Measurements from ENCODE around the gene GPR17.

The GPR17 gene

DNA sequence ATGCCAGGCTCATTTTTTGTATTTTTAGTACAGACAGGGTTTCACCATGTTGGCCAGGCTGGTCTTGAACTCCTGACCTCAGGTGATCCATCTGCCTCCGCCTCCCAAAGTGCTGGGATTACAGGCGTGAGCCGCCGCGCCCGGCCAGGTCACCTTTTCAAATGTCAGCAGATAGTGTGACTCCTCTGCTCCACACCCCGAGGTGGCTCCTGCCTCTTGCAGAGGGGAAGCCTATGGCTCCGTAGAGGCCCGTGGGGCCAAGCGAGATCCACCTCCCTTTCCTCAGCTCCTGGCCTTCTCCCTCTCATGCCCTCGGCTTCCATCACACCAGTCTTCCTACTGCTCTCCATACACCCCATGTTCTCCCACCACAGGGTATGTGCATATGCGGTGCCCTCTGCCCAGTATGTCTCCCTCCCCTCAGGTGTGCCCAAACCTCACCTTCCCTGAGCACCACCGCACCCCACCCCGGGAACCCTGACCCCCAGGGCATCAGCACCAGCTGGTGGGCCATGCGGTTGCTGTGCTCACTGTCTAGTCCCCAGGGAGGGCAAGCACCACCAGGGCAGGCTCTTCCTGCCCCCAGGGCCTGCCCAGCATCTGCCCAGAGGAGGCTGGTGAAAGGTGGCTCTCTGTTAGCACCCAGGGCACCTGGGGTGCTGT, 10.7 kb downstream of the GPR17 start:
- no peak for DNase-seq

DNA sequence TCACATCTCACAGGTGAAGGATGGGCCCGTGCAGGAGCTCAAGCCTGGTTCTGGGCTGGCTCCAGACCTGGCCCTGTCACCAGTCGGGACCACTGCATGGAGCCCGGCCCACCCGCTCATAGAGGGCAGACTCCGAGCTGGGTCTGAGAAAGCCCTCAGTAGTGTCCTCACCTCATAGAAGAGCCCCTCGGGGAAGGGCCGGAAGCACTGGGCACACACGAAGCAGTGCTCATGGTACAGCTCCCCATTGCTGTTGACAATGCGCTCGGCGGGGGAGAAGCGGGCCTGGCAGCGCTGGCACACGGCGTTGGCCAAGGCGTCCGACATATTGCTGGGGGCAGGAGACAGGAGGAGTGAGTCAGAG, 11.3 kb downstream of the GPR17 start:
- DNase-seq: no peak

DNA sequence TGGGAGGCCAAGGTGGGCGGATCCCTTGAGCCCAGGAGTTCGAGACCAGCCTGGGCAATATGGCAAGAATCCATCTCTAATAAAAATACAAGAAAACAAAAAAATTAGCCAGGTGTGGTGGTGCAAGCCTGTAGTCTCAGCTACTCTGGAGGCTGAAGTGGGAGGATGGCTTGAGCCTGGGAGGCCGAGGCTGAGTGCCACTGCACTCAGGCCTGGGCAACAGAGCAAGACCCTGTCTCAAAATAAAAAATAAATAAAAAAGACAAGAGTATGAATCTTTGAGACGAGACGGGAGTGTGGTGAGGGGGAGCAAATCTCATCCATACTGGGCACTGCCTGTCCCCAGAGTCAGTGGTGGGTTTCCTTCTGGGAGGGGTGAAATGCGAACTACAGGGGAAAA, 12.2 kb downstream of the GPR17 start:
- no peak for DNase-seq

DNA sequence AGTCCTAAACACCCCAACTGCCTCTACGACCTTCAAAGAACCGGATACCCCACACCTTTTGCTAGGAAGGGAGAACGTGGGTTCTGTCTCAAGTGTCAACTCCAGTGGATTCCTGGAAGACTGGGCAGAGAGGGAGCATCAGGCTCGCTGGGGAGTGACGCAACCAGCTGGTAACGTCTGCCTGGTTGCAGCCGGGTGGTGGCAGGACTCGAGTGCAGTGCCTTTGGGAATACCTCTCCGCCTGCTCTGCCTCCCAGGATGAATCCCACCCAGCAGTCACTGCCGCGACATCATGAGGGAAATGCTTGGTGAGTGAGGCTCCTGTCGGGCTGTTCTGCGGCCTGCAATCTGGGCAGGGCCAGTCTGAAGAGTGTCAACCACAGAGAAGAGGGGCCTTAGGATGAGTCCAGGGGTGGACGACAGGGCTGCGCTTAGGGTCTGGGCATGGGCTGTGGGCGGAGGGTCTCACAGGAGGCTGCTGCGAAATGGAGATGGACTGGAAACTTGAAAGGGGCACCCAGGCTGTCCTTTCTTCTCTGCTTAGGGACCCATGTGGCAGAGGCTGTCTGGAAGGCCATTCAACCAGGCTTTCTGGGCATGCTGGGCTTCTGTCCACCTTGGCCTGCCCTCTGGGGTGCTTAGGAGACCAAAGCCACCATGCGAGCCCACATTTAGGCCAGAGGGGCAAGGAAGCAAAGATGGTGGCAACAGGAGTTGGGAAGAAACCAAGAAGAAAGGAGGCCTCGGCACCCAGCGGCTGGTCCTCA, 12.9 kb downstream of the GPR17 start:
- no peak for DNase-seq

DNA sequence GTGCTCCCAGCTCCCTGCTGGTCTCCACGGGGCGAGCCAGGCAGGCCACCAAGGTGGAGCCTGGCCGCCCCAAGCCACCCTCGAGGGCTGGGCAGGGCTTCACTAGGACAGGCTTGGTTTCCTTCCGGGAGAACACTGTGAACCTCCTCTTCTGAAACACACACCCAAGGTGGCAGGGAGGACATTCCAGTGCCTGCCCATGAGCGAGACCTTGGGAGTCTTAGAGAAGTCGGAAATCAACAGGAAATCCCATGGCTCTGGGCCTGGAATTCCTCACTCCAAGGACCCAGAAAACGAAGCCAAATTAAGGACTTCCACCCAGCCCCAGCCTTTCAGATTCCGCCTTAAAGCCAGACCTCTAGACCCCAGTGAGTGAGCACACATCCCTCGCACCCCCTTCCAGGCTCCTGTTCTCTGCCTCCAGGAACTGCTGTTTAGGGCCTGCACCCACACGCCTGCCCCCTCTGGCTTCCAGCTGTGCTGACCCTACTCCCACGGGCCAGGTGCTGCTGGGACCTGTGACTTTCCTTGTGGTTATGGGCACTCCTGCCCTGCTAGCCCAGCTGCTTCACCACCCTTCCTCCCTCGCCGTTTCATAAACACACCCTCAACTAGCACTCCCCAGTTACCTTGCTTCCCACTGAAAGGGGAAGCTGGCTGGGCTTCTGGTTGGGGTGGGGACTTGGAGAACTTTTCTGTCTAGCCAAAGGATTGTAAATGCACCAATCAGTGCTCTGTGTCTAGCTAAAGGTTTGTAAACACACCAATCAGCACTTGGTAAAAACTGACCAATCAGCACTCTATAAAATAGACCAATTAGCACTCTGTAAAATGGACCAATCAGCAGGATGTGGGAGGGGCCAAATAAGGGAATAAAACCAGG, 13.7 kb downstream of the GPR17 start:
- DNase-seq: no peak

DNA sequence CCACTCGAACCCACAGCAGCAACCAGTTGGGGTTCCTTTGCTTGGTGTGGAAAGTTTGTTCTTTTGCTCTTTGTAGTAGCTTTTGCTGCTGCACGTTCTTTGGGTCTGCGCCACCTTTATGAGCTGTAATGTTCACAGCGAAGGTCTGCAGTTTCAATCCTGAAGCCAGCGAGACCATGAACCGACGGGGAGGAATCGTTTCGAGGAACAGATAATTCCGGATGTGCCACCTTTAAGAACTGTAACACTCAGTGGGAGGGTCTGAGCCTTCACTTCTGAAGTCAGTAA, 14.3 kb downstream of the GPR17 start:
- DNase-seq: no peak

DNA sequence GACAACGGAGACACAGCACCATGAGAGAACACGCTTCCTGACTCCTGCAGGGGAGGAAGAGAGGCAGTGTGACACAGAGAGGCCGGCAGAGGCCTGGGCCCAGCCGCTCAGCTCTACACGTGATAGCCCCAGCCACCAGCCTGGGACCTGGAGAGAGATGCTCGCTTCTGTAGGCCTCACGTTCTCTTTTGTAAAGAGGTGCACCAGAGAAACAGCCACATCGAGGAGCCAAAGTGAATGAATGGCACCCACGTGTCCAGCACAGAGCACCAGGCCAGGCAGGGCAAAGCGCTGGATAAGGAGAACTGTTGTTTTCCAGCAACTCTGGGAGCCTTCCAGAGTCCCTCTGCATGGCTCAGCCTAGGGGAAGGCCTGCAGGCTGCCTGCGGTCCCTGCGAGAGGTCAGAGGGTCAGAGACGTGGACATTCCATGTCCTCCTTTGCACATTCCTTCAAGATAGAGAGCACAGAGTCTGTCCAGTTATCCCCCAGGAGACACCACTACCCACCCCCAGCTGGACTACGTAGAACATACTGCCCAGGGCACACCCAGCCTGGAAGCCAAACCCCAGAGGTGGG, 15.2 kb downstream of the GPR17 start:
- no peak for DNase-seq

DNA sequence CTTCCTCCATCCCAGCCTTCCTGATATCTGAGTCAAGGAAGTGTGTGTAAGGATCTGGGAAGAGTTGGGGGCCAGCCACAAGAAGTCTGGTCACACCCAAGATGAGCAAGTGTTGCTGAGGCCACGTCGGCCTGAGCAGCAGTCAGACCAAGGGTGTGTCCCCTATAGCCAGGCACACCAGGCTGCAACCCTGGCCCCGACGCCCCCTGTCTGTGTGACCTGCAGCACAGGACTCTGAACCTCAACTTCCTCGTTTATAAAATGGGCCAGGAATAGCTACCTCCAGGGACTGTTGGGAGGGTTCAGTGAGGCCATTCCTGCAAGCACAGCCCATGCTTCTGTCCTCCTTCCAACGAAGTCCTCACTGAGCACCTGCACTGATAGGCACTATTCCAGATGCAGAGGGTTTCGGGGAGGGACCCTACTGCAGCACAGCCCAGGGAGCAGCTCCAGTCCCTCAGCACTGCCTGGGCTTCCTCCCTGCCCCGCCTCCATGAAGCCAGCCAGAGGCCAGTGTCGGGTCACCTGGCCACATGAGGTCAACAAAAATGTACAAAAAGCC, 16.1 kb downstream of the GPR17 start:
- no peak for DNase-seq

DNA sequence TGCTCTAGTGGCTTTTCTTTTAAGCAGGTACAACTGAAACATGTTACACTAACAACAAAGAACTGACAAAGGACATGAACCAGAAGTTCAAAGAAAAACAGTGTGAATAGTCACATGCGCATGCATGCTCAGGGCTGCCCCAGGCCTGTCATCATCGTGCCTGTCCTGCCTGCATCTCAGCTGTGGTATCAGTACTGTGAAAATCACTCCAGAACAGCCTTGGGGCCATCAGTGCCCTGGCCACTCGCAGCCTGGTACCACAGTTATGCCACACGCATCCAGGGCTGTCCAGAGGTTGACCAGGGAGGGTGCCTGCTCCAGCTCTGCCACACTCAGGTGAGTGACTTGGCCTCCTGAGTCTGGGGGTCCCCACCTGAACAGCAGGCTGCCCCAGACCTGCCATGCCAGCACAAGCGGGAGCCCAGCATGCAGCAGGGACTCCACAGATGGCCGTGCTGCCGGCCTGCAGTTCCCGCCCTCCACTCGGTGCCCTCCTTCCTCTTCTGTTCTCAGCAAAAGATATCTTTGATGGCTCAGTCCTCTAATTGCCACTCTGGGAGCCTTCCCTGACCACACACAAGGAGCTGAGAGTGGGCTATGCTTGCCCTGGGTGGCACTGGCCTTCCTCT, 17.1 kb downstream of the GPR17 start:
- DNase-seq: no peak

DNA sequence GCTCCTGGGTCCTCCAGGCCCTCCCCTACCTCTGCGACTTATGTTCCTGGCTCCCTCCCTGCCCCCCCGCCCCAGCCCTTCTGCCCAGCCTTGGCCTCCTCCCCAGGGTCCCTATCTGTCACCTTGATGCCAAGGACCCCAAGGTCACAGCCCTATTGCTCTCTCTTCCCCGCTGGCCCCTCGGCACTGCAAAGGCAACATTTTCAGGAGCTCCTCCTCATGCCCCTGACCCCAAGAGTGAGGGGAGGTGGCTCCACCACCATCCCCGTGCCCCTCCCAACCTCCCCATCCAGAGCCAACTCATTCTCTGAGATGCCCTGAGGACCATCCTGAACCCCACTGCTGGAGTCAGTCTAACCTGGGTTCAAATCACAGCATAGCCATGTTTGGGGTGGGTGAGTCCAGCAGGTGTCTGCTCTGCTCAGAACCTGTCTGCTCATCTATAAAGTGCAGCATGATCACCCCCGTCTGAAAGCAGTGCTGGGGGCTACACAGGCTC, 17.7 kb downstream of the GPR17 start:
- DNase-seq: no peak

DNA sequence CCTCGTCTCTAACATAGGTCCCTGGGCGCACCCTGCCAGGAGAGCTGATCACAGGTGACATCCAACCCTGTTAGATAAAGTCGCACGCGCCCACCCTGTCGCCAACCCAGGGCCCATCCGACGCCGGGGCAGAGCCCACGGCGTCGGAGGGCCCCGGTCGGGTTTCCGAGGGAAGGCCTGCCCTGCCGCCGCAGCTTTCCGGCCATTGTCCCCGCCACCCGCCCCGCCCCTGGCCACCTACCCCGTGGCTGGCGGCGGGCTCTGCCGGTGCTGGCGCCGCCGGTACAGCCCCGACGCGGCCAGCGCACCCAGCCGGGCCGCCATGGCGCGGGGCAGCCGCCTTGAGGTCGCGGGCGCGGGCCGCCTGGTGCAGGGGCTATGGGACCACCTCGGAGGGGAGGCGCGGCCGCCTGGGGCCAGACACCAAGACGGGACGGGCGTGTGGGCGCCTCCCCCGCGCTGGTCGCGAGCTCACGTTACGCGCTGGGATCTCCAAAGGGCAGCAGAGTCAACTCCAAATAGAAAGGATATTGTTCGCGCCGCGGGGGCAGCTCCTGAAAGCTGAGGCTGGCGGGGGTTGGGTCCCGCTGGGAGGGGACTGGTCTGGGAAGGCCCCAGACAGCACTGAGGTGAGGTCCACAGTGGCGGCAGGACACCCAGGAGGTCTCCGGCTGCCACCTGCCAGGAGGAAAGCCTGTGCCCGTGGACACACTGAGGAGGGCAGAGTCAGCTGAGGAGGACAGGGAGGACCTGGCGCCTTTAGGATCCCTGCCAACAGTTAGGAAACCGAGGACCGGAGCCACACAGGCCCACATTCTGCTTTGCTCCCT, 18.3 kb downstream of the GPR17 start:
- no peak for DNase-seq

DNA sequence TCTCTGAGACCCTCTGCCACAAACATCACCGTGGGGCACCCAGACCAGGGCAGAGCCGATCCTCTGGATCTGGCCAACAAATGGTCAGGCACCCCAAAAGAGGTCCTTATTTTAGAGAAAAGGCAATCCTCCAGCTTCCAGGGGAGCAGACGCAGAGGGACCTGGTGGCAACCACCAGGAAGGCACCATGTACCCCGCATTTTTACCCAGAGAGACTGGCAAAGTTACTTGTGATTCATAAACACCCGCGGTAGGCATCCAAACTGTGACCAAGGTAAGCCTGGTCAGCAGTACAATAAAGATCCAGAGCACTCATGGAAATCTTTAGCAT, 18.9 kb downstream of the GPR17 start:
- DNase-seq: no peak

DNA sequence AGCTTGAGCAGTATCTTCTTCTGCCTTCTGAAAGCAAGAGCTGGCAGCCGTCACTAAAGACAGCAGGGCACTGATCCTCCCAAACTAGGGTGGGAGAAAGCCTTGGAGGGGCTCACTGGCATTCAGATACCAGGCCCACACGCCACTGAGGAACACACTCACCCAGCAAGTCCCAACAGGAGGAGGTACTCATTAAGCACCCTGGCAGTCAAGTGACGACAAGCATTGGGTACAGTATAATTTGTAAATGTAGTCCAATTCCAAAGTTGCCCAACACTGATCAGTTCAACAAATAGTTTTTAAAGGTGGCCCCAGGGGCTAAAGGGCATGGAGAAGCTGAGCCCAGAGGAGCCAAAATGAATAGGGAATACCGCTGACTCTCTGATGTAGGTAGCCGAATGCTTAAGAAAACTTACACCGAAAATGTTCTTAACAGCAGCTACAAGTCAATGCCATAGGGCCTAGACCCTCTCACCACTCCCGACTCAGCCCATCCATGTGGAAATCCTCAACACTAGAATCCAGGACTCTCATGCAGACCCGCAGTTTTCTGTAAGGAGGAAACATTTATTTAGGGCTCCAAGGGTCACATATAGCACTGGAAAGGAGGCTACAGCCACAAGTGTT, 19.4 kb downstream of the GPR17 start:
- no peak for DNase-seq

DNA sequence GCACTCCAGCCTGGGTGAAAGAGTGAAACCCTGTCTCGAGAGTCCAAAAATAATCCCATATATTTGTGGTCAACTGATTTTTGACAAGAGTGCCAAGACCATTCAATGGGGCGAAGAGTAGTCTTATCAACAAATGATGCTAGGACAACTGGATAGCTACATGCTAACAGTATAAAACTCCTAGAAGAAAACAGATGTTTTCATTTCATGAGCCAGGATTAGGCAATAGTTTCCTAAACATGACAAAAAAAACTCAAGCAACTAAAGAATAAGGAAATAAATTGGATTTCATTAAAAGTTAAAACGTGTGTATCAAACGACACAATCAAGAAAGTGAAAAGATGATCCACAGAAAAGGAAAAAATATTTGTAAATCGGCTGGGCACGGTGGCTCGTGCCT, 23.1 kb downstream of the GPR17 start:
- no peak for DNase-seq

DNA sequence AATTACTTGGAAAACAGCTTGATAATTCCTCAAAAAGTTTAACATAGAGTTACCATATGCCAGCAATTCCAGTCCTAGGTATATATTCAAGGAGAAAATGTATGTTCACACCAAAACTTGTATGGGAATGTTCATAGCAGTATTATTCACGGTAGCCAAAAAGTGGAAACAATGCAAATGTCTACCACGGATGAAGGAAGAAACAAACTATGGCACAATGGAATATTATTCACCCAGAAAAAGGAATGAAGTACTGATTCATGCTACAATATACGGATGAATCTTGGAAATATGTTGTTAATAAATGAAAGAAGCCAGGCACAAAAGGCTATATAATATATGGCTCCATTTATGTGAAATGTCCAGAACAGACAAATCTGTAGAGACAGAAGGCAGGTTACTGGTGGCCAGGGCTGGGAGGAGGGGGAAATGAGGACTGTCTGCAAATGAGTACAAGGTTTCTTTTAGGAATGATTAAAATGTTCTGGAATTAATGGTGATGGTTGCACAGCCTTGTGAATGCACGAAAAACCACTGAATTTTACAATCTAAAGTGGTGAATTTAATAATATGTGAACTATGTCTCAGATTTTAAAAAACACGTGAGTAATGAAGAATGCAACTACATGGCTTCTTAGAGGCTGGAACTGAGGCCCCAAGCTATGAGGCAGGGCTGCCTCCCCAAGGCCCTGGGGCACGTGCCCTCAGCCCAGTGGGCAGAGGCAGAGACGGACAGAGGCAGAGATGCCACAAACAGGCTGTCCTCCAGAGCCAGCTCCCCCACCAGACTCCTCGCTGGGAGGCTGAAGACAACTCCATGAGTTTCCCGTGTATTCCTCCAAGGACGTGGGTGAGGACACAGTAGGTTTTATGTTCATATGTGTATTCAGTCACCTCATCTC, 24.4 kb downstream of the GPR17 start:
- no peak for DNase-seq

DNA sequence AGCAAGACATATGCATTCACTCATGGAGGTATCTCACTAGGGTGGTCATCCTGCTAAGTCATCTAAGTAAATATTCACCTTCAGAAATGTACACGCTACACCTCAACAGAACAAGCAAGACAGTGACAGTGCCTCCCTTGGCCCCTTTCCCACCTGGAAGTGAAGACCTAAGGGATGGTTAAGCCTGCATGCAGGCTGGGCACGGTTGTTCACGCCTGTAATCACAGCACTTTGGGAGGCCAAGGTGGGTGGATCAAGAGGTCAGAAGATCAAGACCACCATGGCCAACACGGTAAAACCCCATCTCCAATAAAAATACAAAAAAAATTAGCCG, 25.0 kb downstream of the GPR17 start:
- no peak for DNase-seq

DNA sequence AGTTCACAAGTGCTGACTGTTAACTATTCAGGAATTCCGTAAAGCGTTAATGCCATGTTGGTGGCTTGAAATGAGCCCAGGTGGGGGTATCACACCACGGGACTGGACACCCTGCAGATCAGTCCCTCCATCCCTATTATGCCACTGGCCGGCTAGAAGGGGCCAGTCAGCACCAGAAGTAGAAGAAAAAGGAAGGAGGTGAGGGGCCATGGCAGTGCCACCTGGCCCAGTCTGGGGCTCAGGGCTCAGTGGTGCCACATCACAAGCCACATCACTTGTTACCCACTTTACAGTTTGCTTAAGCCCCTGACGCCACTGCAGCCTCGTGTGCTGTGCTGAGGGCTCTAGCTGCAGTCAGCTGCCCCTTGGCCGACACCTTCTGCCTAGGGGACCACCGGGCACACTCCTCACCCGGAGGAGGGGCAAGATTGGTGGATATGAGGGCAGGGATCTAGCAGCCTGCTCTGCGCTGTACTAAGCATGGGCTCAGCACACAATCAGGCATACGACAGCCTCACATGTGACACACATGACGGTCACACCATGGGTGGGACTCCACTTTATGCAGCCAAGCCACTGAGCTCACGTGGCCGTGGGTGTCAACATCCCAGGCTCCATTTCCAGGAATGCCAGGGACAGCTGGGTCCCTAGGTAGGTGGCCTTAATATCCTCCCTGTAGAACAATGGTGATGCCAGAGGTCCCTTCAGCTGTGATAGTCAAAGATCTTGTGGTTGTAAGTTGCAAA, 25.8 kb downstream of the GPR17 start:
- DNase-seq: no peak

DNA sequence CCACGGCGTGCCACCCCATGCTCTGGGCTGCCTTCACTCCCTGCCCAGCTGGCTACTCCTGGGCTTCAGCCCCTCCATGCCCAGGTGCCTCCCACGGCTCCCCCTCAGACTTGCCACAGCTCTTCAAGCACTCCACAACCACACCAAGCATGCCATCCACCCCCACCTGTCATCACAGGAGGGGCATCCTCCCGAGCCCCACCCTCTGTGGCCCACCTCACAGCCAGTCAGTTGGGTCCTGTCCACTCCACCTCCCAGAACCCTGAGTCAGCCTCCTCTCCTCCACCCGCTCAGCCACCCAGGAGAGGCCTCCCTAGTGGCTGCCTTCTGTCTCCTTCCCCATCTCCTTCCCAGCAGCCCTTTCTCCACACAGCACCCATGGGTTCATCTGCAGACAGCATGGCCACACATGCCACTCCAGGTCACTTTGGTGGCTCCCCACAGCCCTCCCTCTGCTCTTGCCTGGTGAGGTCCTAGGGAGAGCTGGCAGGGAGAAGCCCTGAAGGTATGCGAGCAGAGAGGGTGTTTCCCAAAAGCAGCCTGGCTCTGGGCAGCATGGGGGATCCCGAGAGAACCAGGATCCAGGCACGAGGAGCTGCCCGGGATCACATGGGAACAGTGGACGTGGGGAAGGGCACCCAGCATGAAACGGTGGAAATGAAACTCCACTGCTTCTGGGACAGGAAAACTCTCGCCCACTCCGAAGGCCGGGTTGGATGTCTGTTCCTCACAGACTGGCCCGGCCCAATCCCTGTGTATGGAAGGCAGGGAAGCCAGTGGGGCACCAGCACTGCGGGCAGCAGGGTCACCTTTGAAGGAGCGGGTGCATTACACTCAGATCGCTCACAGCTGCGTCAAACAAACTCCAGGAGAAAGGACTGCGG, 26.6 kb downstream of the GPR17 start:
- no peak for DNase-seq
